GM20431 (cell line): ENCODE results near the gene CRYL1.

Experiments used
- in situ Hi-C: fragments of 300-500 bp; cut with MseI, MboI; formaldehyde crosslinking; loops from one replicate; pipeline ENCODE4 v1.15.0; 2020; ENCODE audit warnings: low sequenced_read_pairs; ENCODE audit not compliant: unreplicated experiment

Gene CRYL1

GRCh38 chr13:20497006-20497775 is 28.5 kb downstream of the CRYL1 start:
- in situ Hi-C loops = loop anchor here (25.0 kb wide), 2 partner anchors 310 to 340 kb away; partner anchors contain the start of gene GJB2

DNA sequence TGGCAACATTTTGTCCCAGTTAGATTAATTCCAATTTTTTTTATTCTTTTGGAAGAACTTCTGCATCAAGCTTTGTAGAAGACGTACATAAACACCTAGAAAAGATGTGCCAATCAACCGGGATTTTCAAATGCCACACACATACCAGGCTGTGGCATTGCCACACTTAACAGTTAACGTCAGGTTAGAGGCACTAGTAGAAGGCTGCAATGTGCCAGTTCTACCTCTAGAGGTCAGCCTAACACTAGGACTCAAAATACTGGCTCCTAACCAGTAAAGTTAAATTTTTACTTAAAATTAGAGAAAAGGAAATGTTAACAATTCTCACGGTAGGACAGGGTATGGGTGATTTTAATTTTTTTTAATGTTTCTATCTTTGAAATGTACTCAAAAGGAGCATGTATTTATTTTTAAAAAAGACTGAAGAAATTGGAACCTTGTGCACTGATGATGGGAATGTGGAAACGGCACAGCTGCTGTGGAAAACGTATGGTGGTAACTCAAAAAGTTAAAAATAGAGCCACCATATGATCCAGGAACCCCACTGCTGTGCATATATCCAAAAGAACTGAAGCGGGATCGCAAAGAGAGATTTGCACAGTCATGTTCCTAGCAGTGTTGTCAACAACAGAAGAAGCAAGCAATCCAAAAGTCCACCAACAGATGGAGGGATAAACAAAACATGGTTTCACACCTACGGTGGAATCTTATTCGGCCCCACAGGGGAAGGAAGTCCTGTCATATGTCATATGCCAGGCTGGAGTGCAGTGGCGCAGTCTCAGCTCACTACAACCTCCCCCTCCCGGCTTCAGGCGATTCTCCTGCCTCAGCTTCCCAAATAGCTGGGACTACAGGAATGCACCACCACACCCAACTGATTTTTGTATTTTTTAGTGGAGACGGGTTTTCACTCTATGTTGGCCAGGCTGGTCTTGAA is 30.3 kb downstream of the CRYL1 start:
- in situ Hi-C loops = loop anchor here (25.0 kb wide), 2 partner anchors 308 to 342 kb away; partner anchors contain the start of gene GJB2

GRCh38 chr13:20494656-20495055 is 31.0 kb downstream of the CRYL1 start:
- in situ Hi-C loops = loop anchor here (25.0 kb wide), 2 partner anchors 307 to 343 kb away; partner anchors contain the start of gene GJB2

GRCh38 chr13:20492641-20493040 is 33.0 kb downstream of the CRYL1 start:
- in situ Hi-C loops = loop anchor here (25.0 kb wide), 2 partner anchors 305 to 345 kb away; partner anchors contain the start of gene GJB2

- in situ Hi-C loops = loop anchor here (25.0 kb wide), 2 partner anchors 305 to 345 kb away; partner anchors contain the start of gene GJB2
Observed at GRCh38 chr13:20491926-20492435, 33.7 kb downstream of the CRYL1 start.

- in situ Hi-C loops = loop anchor here (25.0 kb wide), 2 partner anchors 302 to 348 kb away; partner anchors contain the start of gene GJB2
Observed at GRCh38 chr13:20489185-20489820, 36.4 kb downstream of the CRYL1 start.

DNA sequence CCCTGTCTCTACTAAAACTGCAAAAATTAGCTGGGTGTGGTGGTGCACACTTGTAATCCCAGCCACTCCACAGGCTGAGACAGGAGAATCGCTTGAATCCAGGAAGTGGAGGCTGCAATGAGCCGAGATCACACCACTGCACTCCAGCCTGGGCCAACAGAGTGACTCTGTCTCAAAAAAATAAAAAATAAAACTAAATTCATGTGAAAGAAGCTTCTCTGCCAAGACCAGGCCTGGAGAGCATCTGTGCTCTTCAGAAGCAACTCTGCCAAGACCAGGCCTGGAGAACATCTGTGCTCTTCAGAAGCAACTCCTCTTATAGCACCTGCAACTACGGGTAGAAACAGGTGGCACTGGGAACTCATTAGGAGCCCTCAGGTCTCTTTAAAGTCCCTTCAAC is 37.7 kb downstream of the CRYL1 start:
- in situ Hi-C loops = loop anchor here (25.0 kb wide), 2 partner anchors 301 to 349 kb away; partner anchors contain the start of gene GJB2

DNA sequence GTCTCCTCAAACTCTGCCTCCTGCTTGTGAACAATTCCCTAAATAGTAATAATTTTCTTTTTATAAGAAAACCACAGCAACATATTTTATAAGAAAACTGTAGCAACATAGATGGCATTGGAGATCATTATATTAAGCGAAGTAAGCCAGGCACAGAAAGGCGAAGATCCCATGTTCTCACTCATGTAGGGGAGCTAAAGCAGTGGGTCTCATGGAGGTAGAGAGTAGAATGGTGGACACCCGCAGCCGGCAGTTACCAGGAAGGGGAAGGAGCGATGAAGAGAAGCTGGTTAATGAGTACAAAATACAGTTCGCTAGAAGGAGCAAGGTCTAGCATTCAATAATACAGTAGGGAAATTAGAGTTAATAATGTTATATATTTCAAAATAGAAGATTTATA is 42.9 kb downstream of the CRYL1 start:
- in situ Hi-C loops = loop anchor here (25.0 kb wide), 2 partner anchors 295 to 355 kb away; partner anchors contain the start of gene GJB2

DNA sequence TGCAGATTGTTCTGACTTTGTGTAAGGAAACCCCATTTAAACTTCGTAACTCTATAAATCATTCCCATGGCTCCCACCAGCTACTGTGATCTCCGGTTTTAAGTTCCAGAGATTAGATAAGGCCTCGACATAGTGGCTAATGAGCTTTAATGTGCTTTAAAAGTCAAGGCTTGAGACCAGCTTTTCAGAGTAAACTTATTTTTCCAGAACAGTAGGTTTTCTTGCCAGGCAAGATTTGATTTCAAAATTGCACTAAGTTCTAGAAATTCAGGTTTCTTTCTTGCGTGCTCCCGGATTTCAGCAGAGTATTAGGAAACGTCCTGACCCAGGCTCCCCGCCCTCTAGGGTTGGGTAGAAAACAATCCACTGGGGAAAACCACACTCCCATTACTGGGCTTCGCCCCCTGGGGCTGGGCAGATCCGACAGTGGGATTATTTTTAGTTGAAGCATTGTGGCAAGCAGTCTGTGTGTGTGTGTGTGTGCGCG is 43.3 kb downstream of the CRYL1 start:
- in situ Hi-C loops = loop anchor here (25.0 kb wide), 2 partner anchors 295 to 355 kb away; partner anchors contain the start of gene GJB2

- in situ Hi-C loops = loop anchor here (25.0 kb wide), 2 partner anchors 290 to 360 kb away; partner anchors contain the start of gene GJB2
Observed at GRCh38 chr13:20477394-20477793, 48.3 kb downstream of the CRYL1 start.

DNA sequence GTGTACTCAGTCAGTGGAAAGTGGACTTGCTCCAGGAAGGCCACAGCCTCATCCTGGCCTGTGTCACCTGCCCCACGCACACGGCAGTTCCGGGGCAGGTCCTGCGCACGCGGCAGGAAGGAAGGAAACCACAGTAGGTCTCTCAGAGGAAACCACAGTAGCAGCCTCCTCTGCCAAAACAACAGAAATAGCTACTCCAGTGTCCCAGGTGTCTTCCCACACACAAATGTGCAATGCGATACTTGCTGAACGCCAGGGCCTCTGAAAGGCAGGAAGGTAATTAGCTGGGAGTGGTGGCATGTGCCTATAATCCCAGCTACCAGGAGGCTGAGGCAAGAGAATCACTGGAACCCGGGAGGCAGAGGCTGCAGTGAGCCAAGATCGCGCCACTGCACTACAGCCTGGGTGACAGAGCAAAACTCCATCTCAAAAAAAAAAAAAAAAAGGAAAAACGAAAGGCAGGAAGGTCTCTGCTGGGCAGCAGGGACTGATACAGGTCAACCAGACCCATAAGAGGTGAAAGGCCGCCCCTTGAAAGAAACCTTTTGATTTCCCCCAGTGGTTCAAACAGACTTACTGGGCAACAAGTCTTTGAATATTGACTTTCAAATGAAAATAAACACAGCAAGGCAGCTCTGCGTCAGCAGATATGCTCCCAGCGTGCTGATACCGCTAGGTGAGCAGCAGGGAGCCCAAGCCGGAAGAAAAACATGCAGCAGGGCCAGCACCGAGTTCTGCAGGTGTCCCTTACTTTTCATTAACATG is 49.5 kb downstream of the CRYL1 start:
- in situ Hi-C loops = loop anchor here (25.0 kb wide), 2 partner anchors 289 to 361 kb away; partner anchors contain the start of gene GJB2

GRCh38 chr13:20474515-20474914 is 51.1 kb downstream of the CRYL1 start:
- in situ Hi-C loops = no loop called here

DNA sequence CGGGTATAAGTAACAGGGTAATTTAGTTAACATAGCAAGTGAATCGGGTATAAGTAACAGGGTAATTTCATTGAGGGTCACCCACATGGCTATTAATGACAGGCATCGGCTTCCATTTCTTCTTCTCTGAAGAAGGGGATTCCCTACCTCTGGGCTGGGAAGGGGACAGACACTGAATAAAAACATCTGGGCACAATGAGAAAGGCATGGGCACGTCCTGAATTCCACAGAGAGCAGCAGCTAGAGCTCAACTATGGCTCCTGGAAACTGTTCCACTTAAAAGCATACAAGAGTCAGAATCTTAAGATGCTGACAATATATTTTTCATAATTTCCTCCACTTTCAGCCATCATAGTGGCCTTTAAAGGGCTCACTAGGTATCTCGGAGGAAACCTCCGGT is 51.8 kb downstream of the CRYL1 start:
- in situ Hi-C loops = no loop called here

GRCh38 chr13:20473139-20473538 is 52.5 kb downstream of the CRYL1 start:
- in situ Hi-C loops = no loop called here

- in situ Hi-C loops = no loop called here
Observed at GRCh38 chr13:20472531-20472930, 53.1 kb downstream of the CRYL1 start.

DNA sequence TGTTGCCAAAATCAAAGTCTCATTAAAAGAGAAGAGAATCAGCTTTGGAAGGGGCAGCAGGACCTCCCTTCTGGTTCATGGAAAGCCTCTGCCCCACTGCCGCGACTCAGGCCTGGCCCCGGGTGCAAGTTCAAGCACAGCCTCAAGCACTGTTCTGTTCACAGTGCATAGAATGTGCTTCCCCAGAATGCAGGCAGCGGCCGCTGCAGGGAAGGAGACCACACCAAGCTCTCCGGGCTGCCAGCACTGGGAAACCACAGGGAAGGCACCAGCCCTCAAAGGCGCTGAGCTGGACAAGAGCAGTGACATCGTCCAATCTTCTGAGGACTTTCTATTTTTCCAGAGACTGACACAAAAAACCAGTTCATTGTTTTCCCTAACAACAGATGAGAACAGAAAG is 55.5 kb downstream of the CRYL1 start:
- in situ Hi-C loops = no loop called here

DNA sequence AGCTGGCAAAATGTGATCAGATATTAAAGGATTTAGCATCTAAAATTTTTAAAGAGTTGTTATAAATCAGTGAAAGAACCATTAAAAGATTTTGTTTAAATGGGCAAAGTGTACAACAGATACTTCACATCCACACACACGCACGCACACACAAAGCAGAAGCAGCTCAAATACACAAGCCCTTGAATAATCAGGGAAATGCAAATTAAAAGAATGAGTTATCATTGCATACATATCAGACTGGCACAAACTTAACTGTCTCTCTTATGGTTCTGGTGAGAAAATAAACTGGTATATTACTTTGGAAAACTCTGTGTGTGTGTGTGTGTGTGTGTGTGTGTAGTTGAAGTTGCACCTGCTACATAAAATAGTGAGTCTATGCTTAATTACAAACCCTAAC is 59.3 kb downstream of the CRYL1 start:
- in situ Hi-C loops = no loop called here

DNA sequence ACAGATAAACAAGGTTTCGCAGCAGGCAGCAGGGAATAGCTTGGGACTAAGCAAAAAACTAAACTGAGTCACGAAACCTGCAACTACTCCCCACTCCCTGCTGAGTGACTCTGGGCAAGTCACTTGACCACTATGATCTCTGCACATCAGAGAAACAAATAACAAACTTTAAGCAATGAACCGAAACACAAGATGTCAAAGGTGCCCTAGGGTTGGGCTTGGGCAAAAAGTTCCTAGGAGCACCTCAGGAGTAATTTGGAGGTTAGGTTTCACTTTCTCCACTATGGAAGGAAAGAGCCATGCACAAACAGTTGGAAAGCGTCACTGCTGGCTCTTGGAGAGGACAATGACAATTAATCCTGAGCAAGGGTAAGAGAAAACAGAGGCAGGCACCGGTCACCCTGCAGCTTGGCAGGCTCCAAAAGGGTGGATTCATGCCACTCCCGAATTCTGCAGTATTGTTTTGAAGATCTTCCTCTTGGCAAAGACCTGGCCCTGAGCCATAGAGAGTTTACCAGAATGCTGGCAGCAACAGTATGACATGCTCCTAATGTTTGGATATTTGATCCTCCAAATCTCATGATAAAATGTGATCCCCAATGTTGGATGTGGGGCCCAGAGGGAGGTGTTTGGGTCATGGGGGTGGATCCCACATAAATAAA is 60.3 kb downstream of the CRYL1 start:
- in situ Hi-C loops = no loop called here
